H1 (cell line): ENCODE measurements around the gene P3H3. TPM values are rescaled to one million over a fixed set of nuclear protein-coding genes. Genes with fewer than 3 reads are reported as not detected.

Source experiments
- CTCF ChIA-PET: fragments of 300-600 bp; sonication (Branson Sonifier 250); formaldehyde crosslinking; loops from one replicate; lab custom pipeline; 2021; ENCODE audit not compliant: partially characterized antibody; lab: Charles Lee
- POLR2A ChIA-PET: fragments of 300-600 bp; sonication (Branson Sonifier 250); formaldehyde crosslinking; loops from one replicate; lab custom pipeline; 2021; ENCODE audit warnings: inconsistent platforms; ENCODE audit not compliant: partially characterized antibody; lab: Charles Lee
- DNase-seq, 2 experiments: peaks; one replicate each; pipeline versions ENCODE4 v3.0.0 to v3.0.0-alpha.2; 2010 to 2022; ENCODE audit warnings: low spot score in 2 of 2, low read depth in 1 of 2, mixed read lengths in 1 of 2
- FAIRE-seq: peaks from 2 replicates; lab custom pipeline; 2011; peaks lifted over from hg19 to GRCh38; lab: Jason Lieb, UNC
- H2AFZ ChIP-seq: 2 replicates; pipeline ENCODE4 v1.8.1; 2012; ENCODE audit warnings: low read length, inconsistent platforms
- H2AK5ac ChIP-seq: 2 replicates; pipeline ENCODE4 v1.6.1; 2013; ENCODE audit warnings: low read depth, low read length
- H2BK120ac ChIP-seq: replicated peaks from 2 replicates; pipeline ENCODE3; 2013; ENCODE audit warnings: low read depth, low read length, inconsistent platforms
- H2BK12ac ChIP-seq: 2 replicates; pipeline ENCODE4 v1.6.1; 2013; ENCODE audit warnings: low read depth, low read length
- H2BK15ac ChIP-seq: 2 replicates; pipeline ENCODE4 v1.6.1; 2013; ENCODE audit warnings: low read length
- H2BK20ac ChIP-seq: 2 replicates; pipeline ENCODE4 v1.6.1; 2013; ENCODE audit warnings: low read length
- H2BK5ac ChIP-seq: 2 replicates; pipeline ENCODE4 v1.6.1; 2013; ENCODE audit warnings: low read depth, low read length
- H3K14ac ChIP-seq: 2 replicates; pipeline ENCODE4 v1.6.1; 2013; ENCODE audit warnings: inconsistent platforms; ENCODE audit not compliant: insufficient read length
- H3K18ac ChIP-seq: 2 replicates; pipeline ENCODE4 v1.6.1; 2013; ENCODE audit warnings: low read length; ENCODE audit errors: extremely low read depth
- H3K23ac ChIP-seq: 2 replicates; pipeline ENCODE4 v1.6.1; 2013; ENCODE audit warnings: inconsistent platforms; ENCODE audit not compliant: insufficient read length
- H3K23me2 ChIP-seq: 2 replicates; pipeline ENCODE4 v1.6.1; 2013; ENCODE audit warnings: low read depth, low read length
- H3K27ac ChIP-seq: 2 replicates; pipeline ENCODE4 v1.6.1; 2011; ENCODE audit warnings: low read depth, low read length, inconsistent platforms
- H3K27me3 ChIP-seq, 4 experiments: replicated peaks in 1 of 4; 1 replicate in 1 of 4; 2 replicates in 3 of 4; pipeline versions ENCODE4 v1.6.1 to v1.8.1; 2011 to 2013; ENCODE audit warnings: low read length in 3 of 4, mild to moderate bottlenecking in 3 of 4, inconsistent platforms in 2 of 4, mixed read lengths in 2 of 4, moderate library complexity in 1 of 4; ENCODE audit not compliant: control insufficient read depth in 3 of 4, insufficient read depth in 3 of 4; ENCODE audit errors: extremely low read depth in 1 of 4
- H3K36me3 ChIP-seq, 4 experiments: 2 replicates each; pipeline versions ENCODE4 v1.6.1 to v1.8.1; 2011 to 2013; ENCODE audit warnings: mild to moderate bottlenecking in 4 of 4, low read length in 3 of 4, moderate library complexity in 2 of 4, control low read depth in 1 of 4, inconsistent platforms in 1 of 4; ENCODE audit not compliant: insufficient read depth in 4 of 4, control insufficient read depth in 2 of 4
- H3K4ac ChIP-seq: replicated peaks from 2 replicates; pipeline ENCODE3; 2013; ENCODE audit warnings: low read length, low read depth, mixed read lengths, inconsistent platforms; ENCODE audit not compliant: insufficient read length
- H3K4me1 ChIP-seq, 4 experiments: replicated peaks in 1 of 4; 1 replicate in 1 of 4; 2 replicates in 3 of 4; pipeline versions ENCODE4 v1.6.1 to v1.8.1; 2011 to 2013; ENCODE audit warnings: low read length in 3 of 4, inconsistent platforms in 2 of 4, mixed read lengths in 1 of 4; ENCODE audit not compliant: insufficient read depth in 4 of 4, control insufficient read depth in 3 of 4
- H3K4me2 ChIP-seq, 2 experiments: 2 replicates each; pipeline versions ENCODE4 v1.6.1 to v1.8.1; 2011 to 2013; ENCODE audit warnings: low read depth in 2 of 2, low read length in 2 of 2, control low read depth in 1 of 2, inconsistent platforms in 1 of 2, mild to moderate bottlenecking in 1 of 2; ENCODE audit not compliant: insufficient read depth in 1 of 2
- H3K4me3 ChIP-seq, 4 experiments: fragments of 200-600, 300-600 bp in 1 of 4; sonication (generic), shearing (Covaris generic), sonication (Bioruptor Twin) in 1 of 4; 2 replicates each; pipeline versions ENCODE4 v1.5.1 to v1.8.1; 2011 to 2016; ENCODE audit warnings: low read length in 4 of 4, low read depth in 3 of 4, control low read depth in 2 of 4, inconsistent platforms in 2 of 4, mild to moderate bottlenecking in 2 of 4, mixed read lengths in 1 of 4, moderate library complexity in 1 of 4; ENCODE audit not compliant: insufficient read depth in 2 of 4; ENCODE audit errors: extremely low read depth in 1 of 4
- H3K56ac ChIP-seq: replicated peaks from 2 replicates; pipeline ENCODE3; 2013; ENCODE audit warnings: low read depth, mild to moderate bottlenecking, mixed read lengths, low read length, inconsistent platforms; ENCODE audit not compliant: insufficient read length
- H3K79me1 ChIP-seq: 2 replicates; pipeline ENCODE4 v1.6.1; 2013; ENCODE audit warnings: low read depth, low read length, control low read depth
- H3K79me2 ChIP-seq, 2 experiments: 2 replicates each; pipeline versions ENCODE4 v1.6.1 to v1.8.1; 2012 to 2013; ENCODE audit warnings: low read length in 2 of 2, mild to moderate bottlenecking in 2 of 2, inconsistent platforms in 1 of 2; ENCODE audit not compliant: insufficient read depth in 2 of 2, control insufficient read depth in 1 of 2
- H3K9ac ChIP-seq, 4 experiments: replicated peaks in 1 of 4; 1 replicate in 1 of 4; 2 replicates in 3 of 4; pipeline versions ENCODE4 v1.6.1 to v1.8.1; 2011 to 2013; ENCODE audit warnings: low read depth in 3 of 4, low read length in 3 of 4, control low read depth in 2 of 4, mild to moderate bottlenecking in 2 of 4, moderate library complexity in 2 of 4, inconsistent platforms in 1 of 4; ENCODE audit errors: extremely low read depth in 1 of 4
- H3K9me3 ChIP-seq, 2 experiments: 2 replicates each; pipeline versions ENCODE4 v1.6.1 to v1.8.1; 2012 to 2013; ENCODE audit warnings: mild to moderate bottlenecking in 2 of 2, moderate library complexity in 2 of 2, control low read depth in 1 of 2, inconsistent platforms in 1 of 2, low read depth in 1 of 2, low read length in 1 of 2, mixed read lengths in 1 of 2; ENCODE audit not compliant: insufficient read depth in 2 of 2
- H4K20me1 ChIP-seq, 2 experiments: replicated peaks in 1 of 2; 2 replicates each; pipeline versions ENCODE3 to v1.8.1; 2011 to 2013; ENCODE audit warnings: inconsistent platforms in 2 of 2, low read length in 2 of 2, mild to moderate bottlenecking in 1 of 2; ENCODE audit not compliant: insufficient read depth in 2 of 2, control insufficient read depth in 1 of 2
- H4K5ac ChIP-seq: 2 replicates; pipeline ENCODE4 v1.6.1; 2013; ENCODE audit warnings: low read length, low read depth, mixed read lengths, inconsistent platforms; ENCODE audit not compliant: insufficient read length
- H4K8ac ChIP-seq: 2 replicates; pipeline ENCODE4 v1.8.0; 2013; ENCODE audit warnings: mild to moderate bottlenecking, moderate library complexity, low read length, inconsistent platforms; ENCODE audit not compliant: insufficient read depth; ENCODE audit errors: extremely low read depth
- H4K91ac ChIP-seq: replicated peaks from 2 replicates; pipeline ENCODE3; 2013; ENCODE audit warnings: low read length, mixed read lengths, inconsistent platforms; ENCODE audit not compliant: insufficient read length
- CHD1 ChIP-seq: IDR thresholded peaks from 2 replicates; pipeline ENCODE4 v1.6.1; 2012; ENCODE audit warnings: low read depth, low read length, improper control_type of control experiment
- CTCF ChIP-seq, 3 experiments: IDR thresholded peaks; 1 replicate in 2 of 3; 2 replicates in 1 of 3; pipeline versions ENCODE4 v1.5.1 to v1.6.1; 2011; ENCODE audit warnings: low read length in 3 of 3, mild to moderate bottlenecking in 3 of 3, inconsistent platforms in 2 of 3, low read depth in 1 of 3, moderate library complexity in 1 of 3; ENCODE audit not compliant: insufficient read depth in 1 of 3; ENCODE audit errors: control extremely low read depth in 1 of 3
- FOSL1 ChIP-seq: IDR thresholded peaks from 2 replicates; pipeline ENCODE4 v1.6.1; 2011; ENCODE audit warnings: mild to moderate bottlenecking, low read depth, low read length, moderate library complexity; ENCODE audit not compliant: insufficient read depth
- POLR2AphosphoS5 ChIP-seq: IDR thresholded peaks from 2 replicates; pipeline ENCODE4 v1.6.1; 2011; ENCODE audit warnings: low read depth, low read length
- RNF2 ChIP-seq: fragments of 200-900, 300-1000 bp; sonication (generic); IDR thresholded peaks from 2 replicates; pipeline ENCODE4 v1.7.1; 2016; ENCODE audit warnings: borderline replicate concordance, low read depth, mild to moderate bottlenecking, antibody characterized with exemption, low read length; ENCODE audit not compliant: poor library complexity, severe bottlenecking; ENCODE audit errors: missing control alignments
- RXRA ChIP-seq: IDR thresholded peaks from 2 replicates; pipeline ENCODE4 v1.6.1; 2011; ENCODE audit warnings: low read depth, mild to moderate bottlenecking, low read length, moderate library complexity; ENCODE audit not compliant: insufficient read depth
- YY1 ChIP-seq: IDR thresholded peaks from 2 replicates; pipeline ENCODE4 v1.6.1; 2011; ENCODE audit warnings: low read depth, mild to moderate bottlenecking, low read length
- WGBS, 2 experiments: shearing (Covaris generic) in 1 of 2; methylation state at CpG; one replicate each; pipeline versions ENCODE4 v1.1.6 to v1.1.7; 2013 to 2015; ENCODE audit warnings: low lambda C conversion rate in 2 of 2, mixed read lengths in 2 of 2, inconsistent platforms in 1 of 2, low coverage in 1 of 2, missing lambda C conversion rate in 1 of 2; ENCODE audit not compliant: insufficient replicate concordance in 2 of 2, insufficient coverage in 1 of 2, insufficient read length in 1 of 2; ENCODE audit errors: extremely low coverage in 1 of 2, missing lambda C conversion rate in 1 of 2; 5-methylcytosine and 5-hydroxymethylcytosine counted together
- polyA plus RNA-seq, 7 experiments: library from polyadenylated mRNA; depleted of rRNA in 3 of 7; stranded (reverse) in 5 of 7; unstranded in 2 of 7; fragments of >200 nt in 5 of 7; fragments of 200-250 nt in 2 of 7; gene quantifications; 1 replicate in 5 of 7; 2 replicates in 1 of 7; 4 replicates in 1 of 7; pipeline versions ENCODE4 v1.2.1 to v1.2.3, GENCODE V29; 2011 to 2013; ENCODE audit warnings: missing spikeins in 2 of 7, mixed read lengths in 2 of 7
- total RNA-seq: library from RNA; stranded (reverse); fragmentation: NEBNext Ultra II Directional; extraction: Animal tissue kit (Norgen Biotek cat#: 25700); gene quantifications from 2 replicates; pipeline ENCODE4 v1.2.1, GENCODE V29; 2021

P3H3 gene
- total and polyA plus RNA-seq, 2 of the 8 experiments (the other 6 are each of a cell fraction or from before 2014, with no cell fraction given), result 22.9 to 43.5 TPM

- Histone ChIP-seq H4K5ac (peak overlapping the region; percentile 86), H4K20me1 (peaks cover 0 to 6% of the 10 kb centered on the region in 2 experiments), H2BK120ac (no peak overlapping the region), H2AFZ (no peak overlapping the region), H3K14ac (no peak overlapping the region), H2BK15ac (0 out of 2 replicates have a peak overlapping the region, but pooled peaks have one; percentile 72), H2BK5ac (peak overlapping the region; percentile 79; the same call in 1 of the 2 replicates), H3K4me1 (peaks cover 4 to 25% (median 17%) of the 10 kb centered on the region in 4 experiments), H3K23me2 (peaks cover 17% of the 10 kb centered on the region), H3K27me3 (peaks cover 0 to 9% (median 6%) of the 10 kb centered on the region in 4 experiments; a peak in 5 of 7 replicates), H3K56ac (peak overlapping the region; percentile 84), H4K91ac (peak overlapping the region; percentile 90), H3K4ac (peak overlapping the region; percentile 54), H3K4me2 (peak overlapping the region; percentile 77 to 99), H4K8ac (peak overlapping the region; percentile 65; the same call in 1 of the 2 replicates), H2AK5ac (no peak overlapping the region), H3K18ac (peak overlapping the region; percentile 93), H3K4me3 (peak overlapping the region; percentile 88 to 94 (median 90)), H2BK20ac (no peak overlapping the region), H3K23ac (no peak overlapping the region), H3K9me3 (no peaks in the 10 kb centered on the region), H3K27ac (peak overlapping the region; percentile 59; the same call in 1 of the 2 replicates), H3K79me1 (peaks cover 4% of the 10 kb centered on the region), H3K79me2 (peaks cover 0 to 9% of the 10 kb centered on the region in 2 experiments; a peak in 1 of 4 replicates), H3K36me3 (peaks cover 12 to 28% (median 25%) of the 10 kb centered on the region in 4 experiments; a peak in 6 of 8 replicates), H3K9ac (peak overlapping the region; percentile 66 to 84 (median 80)), H2BK12ac (peak overlapping the region; percentile 70; the same call in 1 of the 2 replicates)
- ChIA-PET POLR2A (interaction anchor here (0.5 to 27.1 kb wide), 23 partner anchors 10 to 327 kb away, joined by 3 to 388 read pairs (median 4); partner anchors contain the start of genes CDCA3, ENO2, GNB3 and LAG3), CTCF (interaction anchor here (0.6 to 23.7 kb wide), 14 partner anchors 10 to 225 kb away, joined by 3 to 532 read pairs (median 3); partner anchors contain the start of genes CD4, CDCA3, GNB3 and LAG3)
- 2% methylated on average over 60 of the region's 71 CpGs; no CpG with 5 or more reads in 1 of the 2 experiments for WGBS, 2 experiments
- FAIRE-seq (no peak), DNase-seq (peak in 1 of 2 experiments; percentile 81)
- no peak for TF ChIP-seq CTCF (IDR thresholded peaks at IDR 0.05; ENCODE audit: control extremely low read depth in 1 of 3, insufficient read depth in 1 of 3, low read depth in 1 of 3, low read length in 3 of 3)
- no peak for TF ChIP-seq YY1
- peak; percentile 66 for TF ChIP-seq POLR2AphosphoS5
- TF ChIP-seq CHD1, result no peak
- TF ChIP-seq RXRA, result no peak
- TF ChIP-seq RNF2, result peak; percentile 35
- TF ChIP-seq FOSL1, result peak; percentile 93
These were observed 751 bp downstream of the P3H3 start for GRCh38 chr12:6828781-6829535.
